GM23338 (cell line): ENCODE results near the gene UVSSA. TPM values are rescaled to one million over a fixed set of nuclear protein-coding genes. Genes with fewer than 3 reads are reported as not detected.

ENCODE experiments used
- ATAC-seq: fragments of 200-7000 bp; cut with Tn5 transposase; 3 replicates; pipeline ENCODE4 v1.9.1; 2020
- DNase-seq: peaks from one replicate; pipeline ENCODE4 v3.0.0-alpha.2; 2015; ENCODE audit warnings: low spot score
- H2AFZ ChIP-seq: fragments of 200-600 bp; sonication (generic); 2 replicates; pipeline ENCODE4 v1.8.0; 2016; ENCODE audit warnings: antibody characterized with exemption, mild to moderate bottlenecking, moderate library complexity
- H3F3A ChIP-seq: fragments of 200-600 bp; sonication (generic); replicated peaks from 2 replicates; pipeline ENCODE4 v1.8.0; 2017; ENCODE audit warnings: antibody characterized with exemption, mixed run types, low read depth
- H3K27ac ChIP-seq: fragments of 200-600 bp; sonication (generic); 2 replicates; pipeline ENCODE4 v1.6.1; 2016; ENCODE audit warnings: low read depth
- H3K27me3 ChIP-seq: fragments of 200-600 bp; sonication (generic); 2 replicates; pipeline ENCODE4 v1.8.0; 2016; ENCODE audit warnings: mild to moderate bottlenecking, mixed run types, moderate library complexity; ENCODE audit not compliant: insufficient read depth
- H3K36me3 ChIP-seq: fragments of 200-600 bp; sonication (generic); 2 replicates; pipeline ENCODE4 v1.8.0; 2016; ENCODE audit warnings: mild to moderate bottlenecking; ENCODE audit not compliant: insufficient read depth
- H3K4me1 ChIP-seq: fragments of 200-600 bp; sonication (generic); 2 replicates; pipeline ENCODE4 v1.8.0; 2016; ENCODE audit warnings: mild to moderate bottlenecking, moderate library complexity; ENCODE audit not compliant: insufficient read depth
- H3K4me2 ChIP-seq: fragments of 200-600 bp; sonication (generic); 2 replicates; pipeline ENCODE4 v1.7.1; 2017; ENCODE audit warnings: mixed run types
- H3K4me3 ChIP-seq: fragments of 200-600 bp; sonication (generic); 2 replicates; pipeline ENCODE4 v1.6.1; 2016; ENCODE audit warnings: mixed run types
- H3K79me2 ChIP-seq: fragments of 200-600 bp; sonication (generic); replicated peaks from 2 replicates; pipeline ENCODE4 v1.8.0; 2017; ENCODE audit warnings: mild to moderate bottlenecking; ENCODE audit not compliant: insufficient read depth
- H3K9me2 ChIP-seq: fragments of 200-600 bp; sonication (generic); 2 replicates; pipeline ENCODE4 v1.8.0; 2017; ENCODE audit not compliant: insufficient read depth
- H4K20me1 ChIP-seq: fragments of 200-600 bp; sonication (generic); replicated peaks from 2 replicates; pipeline ENCODE4 v1.8.0; 2017; ENCODE audit warnings: mild to moderate bottlenecking; ENCODE audit not compliant: insufficient read depth
- H3K27ac Mint-ChIP-seq: 2 replicates; pipeline ENCODE4 v1.8.0; 2020; ENCODE audit warnings: inconsistent platforms, mild to moderate bottlenecking, moderate library complexity, mixed read lengths
- H3K27me3 Mint-ChIP-seq: 3 replicates; pipeline ENCODE4 v1.8.0; 2022; ENCODE audit warnings: low read depth, mild to moderate bottlenecking, moderate library complexity, mixed read lengths, inconsistent platforms; ENCODE audit not compliant: insufficient read depth, poor library complexity
- H3K36me3 Mint-ChIP-seq: 3 replicates; pipeline ENCODE4 v1.8.0; 2021; ENCODE audit warnings: low read depth, mild to moderate bottlenecking, inconsistent platforms, moderate library complexity, mixed read lengths
- H3K4me1 Mint-ChIP-seq: 3 replicates; pipeline ENCODE4 v1.8.0; 2020; ENCODE audit warnings: mild to moderate bottlenecking, inconsistent platforms, mixed read lengths
- H3K4me3 Mint-ChIP-seq: 3 replicates; pipeline ENCODE4 v1.8.0; 2021; ENCODE audit warnings: moderate library complexity, mild to moderate bottlenecking, inconsistent platforms, mixed read lengths
- H3K9me3 Mint-ChIP-seq: 3 replicates; pipeline ENCODE4 v1.8.0; 2020; ENCODE audit warnings: moderate library complexity, mild to moderate bottlenecking, inconsistent platforms, mixed read lengths
- CREB1 ChIP-seq: fragments of 250-450 bp; sonication (Bioruptor Pico); IDR thresholded peaks from 2 replicates; pipeline ENCODE4 v1.5.0; 2020; ENCODE audit warnings: low read depth, mild to moderate bottlenecking, moderate library complexity
- JUNB ChIP-seq: IDR thresholded peaks from one replicate; pipeline ENCODE4 v1.6.1; 2016; ENCODE audit warnings: antibody characterized with exemption; ENCODE audit not compliant: unreplicated experiment
- ZNF331 ChIP-seq: fragments of 250-450 bp; sonication (Bioruptor Pico); IDR thresholded peaks from 2 replicates; pipeline ENCODE4 v1.5.0; 2020; ENCODE audit warnings: low read depth, mild to moderate bottlenecking, moderate library complexity
- polyA plus RNA-seq: library from polyadenylated mRNA; unstranded; fragments of >200 nt; fragmentation: Nextera tagmentation; extraction: Ambion mirVana; gene quantifications from 2 replicates; pipeline ENCODE4 v1.2.1, GENCODE V29; 2016
- total RNA-seq: library from RNA; depleted of rRNA; stranded (reverse); fragments of >200 nt; shearing (Covaris generic); gene quantifications from 2 replicates; pipeline ENCODE4 v1.2.3, GENCODE V29; 2014
- TF ChIP-seq, protein P1 (sequence below): IDR thresholded peaks from one replicate; pipeline ENCODE4 v1.6.1; 2018; ENCODE audit warnings: antibody characterized with exemption; ENCODE audit not compliant: unreplicated experiment
- TF ChIP-seq, protein P2 (sequence below), 2 experiments: fragments of 200-600 bp in 1 of 2; sonication (generic) in 1 of 2; conservative IDR thresholded peaks; 2 replicates each; pipeline versions ENCODE4 v1.5.1 to v1.6.1; 2016 to 2017; ENCODE audit warnings: antibody characterized with exemption in 2 of 2, low read depth in 2 of 2, mild to moderate bottlenecking in 2 of 2, moderate library complexity in 1 of 2
- TF ChIP-seq, protein P3 (sequence below): fragments of 250-450 bp; sonication (Bioruptor Pico); IDR thresholded peaks from 2 replicates; pipeline ENCODE4 v1.5.0; 2020; ENCODE audit warnings: mild to moderate bottlenecking, moderate library complexity

Gene UVSSA
- total and polyA plus RNA-seq, 2 experiments from 2014 or later: 6.5 to 27.7 TPM

DNA sequence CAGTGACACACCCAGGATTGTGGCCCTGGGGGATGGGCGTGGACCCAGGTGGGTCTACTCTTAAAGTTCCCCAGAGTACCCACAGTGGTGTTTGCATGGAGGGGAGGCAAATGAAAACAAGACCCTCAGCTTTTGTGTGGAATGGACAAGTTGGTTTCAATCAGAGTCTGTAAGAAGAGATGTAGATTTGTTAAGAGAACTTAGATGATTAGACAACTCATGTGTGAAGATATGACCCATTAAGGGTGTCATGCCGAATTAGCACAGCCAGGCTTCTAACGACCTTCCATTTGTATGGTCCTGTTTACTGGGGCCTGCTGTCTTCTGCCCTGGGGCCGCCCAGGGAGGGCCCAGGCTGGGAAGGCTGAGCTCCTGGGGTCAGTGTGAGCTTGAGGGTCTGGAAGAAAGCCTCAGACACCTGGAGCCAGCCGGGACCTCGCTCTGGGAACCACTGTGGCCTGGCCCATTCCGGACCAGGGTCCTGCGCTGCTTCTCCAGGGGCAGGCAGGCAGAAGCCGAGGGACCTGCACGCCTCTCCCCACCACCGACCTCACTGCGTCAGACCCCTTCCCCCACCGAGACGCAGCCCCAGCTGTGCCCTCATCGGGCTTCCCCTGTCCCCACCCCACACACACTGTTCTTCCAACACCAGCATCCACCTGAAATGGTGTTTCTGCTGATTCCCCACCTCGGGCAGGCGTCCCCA, 20.4 kb downstream of the UVSSA start:
- H3K36me3 Mint-ChIP-seq: no peaks in the 10 kb centered on the region
- Histone ChIP-seq H4K20me1 (no peaks in the 10 kb centered on the region; the same call in 1 of the 2 replicates), H3K4me1 (no peaks in the 10 kb centered on the region), H3K4me3 (no peak overlapping the region), H3K27ac (no peak overlapping the region), H3K4me2 (no peak overlapping the region), H3K79me2 (no peaks in the 10 kb centered on the region), H2AFZ (no peak overlapping the region), H3K36me3 (no peaks in the 10 kb centered on the region), H3F3A (no peaks in the 10 kb centered on the region), H3K27me3 (no peaks in the 10 kb centered on the region), H3K9me2 (no peaks in the 10 kb centered on the region)
- TF ChIP-seq CREB1 (CRISPR knock-in tag) (no peak), JUNB (no peak), ZNF331 (CRISPR knock-in tag) (no peak)
- TF ChIP-seq, protein P1, sequence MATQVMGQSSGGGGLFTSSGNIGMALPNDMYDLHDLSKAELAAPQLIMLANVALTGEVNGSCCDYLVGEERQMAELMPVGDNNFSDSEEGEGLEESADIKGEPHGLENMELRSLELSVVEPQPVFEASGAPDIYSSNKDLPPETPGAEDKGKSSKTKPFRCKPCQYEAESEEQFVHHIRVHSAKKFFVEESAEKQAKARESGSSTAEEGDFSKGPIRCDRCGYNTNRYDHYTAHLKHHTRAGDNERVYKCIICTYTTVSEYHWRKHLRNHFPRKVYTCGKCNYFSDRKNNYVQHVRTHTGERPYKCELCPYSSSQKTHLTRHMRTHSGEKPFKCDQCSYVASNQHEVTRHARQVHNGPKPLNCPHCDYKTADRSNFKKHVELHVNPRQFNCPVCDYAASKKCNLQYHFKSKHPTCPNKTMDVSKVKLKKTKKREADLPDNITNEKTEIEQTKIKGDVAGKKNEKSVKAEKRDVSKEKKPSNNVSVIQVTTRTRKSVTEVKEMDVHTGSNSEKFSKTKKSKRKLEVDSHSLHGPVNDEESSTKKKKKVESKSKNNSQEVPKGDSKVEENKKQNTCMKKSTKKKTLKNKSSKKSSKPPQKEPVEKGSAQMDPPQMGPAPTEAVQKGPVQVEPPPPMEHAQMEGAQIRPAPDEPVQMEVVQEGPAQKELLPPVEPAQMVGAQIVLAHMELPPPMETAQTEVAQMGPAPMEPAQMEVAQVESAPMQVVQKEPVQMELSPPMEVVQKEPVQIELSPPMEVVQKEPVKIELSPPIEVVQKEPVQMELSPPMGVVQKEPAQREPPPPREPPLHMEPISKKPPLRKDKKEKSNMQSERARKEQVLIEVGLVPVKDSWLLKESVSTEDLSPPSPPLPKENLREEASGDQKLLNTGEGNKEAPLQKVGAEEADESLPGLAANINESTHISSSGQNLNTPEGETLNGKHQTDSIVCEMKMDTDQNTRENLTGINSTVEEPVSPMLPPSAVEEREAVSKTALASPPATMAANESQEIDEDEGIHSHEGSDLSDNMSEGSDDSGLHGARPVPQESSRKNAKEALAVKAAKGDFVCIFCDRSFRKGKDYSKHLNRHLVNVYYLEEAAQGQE: no peak
- TF ChIP-seq, protein P2, sequence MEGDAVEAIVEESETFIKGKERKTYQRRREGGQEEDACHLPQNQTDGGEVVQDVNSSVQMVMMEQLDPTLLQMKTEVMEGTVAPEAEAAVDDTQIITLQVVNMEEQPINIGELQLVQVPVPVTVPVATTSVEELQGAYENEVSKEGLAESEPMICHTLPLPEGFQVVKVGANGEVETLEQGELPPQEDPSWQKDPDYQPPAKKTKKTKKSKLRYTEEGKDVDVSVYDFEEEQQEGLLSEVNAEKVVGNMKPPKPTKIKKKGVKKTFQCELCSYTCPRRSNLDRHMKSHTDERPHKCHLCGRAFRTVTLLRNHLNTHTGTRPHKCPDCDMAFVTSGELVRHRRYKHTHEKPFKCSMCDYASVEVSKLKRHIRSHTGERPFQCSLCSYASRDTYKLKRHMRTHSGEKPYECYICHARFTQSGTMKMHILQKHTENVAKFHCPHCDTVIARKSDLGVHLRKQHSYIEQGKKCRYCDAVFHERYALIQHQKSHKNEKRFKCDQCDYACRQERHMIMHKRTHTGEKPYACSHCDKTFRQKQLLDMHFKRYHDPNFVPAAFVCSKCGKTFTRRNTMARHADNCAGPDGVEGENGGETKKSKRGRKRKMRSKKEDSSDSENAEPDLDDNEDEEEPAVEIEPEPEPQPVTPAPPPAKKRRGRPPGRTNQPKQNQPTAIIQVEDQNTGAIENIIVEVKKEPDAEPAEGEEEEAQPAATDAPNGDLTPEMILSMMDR (conservative IDR thresholded peaks at IDR 0.05; ENCODE audit: low read depth in 2 of 2): no peak
- TF ChIP-seq, protein P3, sequence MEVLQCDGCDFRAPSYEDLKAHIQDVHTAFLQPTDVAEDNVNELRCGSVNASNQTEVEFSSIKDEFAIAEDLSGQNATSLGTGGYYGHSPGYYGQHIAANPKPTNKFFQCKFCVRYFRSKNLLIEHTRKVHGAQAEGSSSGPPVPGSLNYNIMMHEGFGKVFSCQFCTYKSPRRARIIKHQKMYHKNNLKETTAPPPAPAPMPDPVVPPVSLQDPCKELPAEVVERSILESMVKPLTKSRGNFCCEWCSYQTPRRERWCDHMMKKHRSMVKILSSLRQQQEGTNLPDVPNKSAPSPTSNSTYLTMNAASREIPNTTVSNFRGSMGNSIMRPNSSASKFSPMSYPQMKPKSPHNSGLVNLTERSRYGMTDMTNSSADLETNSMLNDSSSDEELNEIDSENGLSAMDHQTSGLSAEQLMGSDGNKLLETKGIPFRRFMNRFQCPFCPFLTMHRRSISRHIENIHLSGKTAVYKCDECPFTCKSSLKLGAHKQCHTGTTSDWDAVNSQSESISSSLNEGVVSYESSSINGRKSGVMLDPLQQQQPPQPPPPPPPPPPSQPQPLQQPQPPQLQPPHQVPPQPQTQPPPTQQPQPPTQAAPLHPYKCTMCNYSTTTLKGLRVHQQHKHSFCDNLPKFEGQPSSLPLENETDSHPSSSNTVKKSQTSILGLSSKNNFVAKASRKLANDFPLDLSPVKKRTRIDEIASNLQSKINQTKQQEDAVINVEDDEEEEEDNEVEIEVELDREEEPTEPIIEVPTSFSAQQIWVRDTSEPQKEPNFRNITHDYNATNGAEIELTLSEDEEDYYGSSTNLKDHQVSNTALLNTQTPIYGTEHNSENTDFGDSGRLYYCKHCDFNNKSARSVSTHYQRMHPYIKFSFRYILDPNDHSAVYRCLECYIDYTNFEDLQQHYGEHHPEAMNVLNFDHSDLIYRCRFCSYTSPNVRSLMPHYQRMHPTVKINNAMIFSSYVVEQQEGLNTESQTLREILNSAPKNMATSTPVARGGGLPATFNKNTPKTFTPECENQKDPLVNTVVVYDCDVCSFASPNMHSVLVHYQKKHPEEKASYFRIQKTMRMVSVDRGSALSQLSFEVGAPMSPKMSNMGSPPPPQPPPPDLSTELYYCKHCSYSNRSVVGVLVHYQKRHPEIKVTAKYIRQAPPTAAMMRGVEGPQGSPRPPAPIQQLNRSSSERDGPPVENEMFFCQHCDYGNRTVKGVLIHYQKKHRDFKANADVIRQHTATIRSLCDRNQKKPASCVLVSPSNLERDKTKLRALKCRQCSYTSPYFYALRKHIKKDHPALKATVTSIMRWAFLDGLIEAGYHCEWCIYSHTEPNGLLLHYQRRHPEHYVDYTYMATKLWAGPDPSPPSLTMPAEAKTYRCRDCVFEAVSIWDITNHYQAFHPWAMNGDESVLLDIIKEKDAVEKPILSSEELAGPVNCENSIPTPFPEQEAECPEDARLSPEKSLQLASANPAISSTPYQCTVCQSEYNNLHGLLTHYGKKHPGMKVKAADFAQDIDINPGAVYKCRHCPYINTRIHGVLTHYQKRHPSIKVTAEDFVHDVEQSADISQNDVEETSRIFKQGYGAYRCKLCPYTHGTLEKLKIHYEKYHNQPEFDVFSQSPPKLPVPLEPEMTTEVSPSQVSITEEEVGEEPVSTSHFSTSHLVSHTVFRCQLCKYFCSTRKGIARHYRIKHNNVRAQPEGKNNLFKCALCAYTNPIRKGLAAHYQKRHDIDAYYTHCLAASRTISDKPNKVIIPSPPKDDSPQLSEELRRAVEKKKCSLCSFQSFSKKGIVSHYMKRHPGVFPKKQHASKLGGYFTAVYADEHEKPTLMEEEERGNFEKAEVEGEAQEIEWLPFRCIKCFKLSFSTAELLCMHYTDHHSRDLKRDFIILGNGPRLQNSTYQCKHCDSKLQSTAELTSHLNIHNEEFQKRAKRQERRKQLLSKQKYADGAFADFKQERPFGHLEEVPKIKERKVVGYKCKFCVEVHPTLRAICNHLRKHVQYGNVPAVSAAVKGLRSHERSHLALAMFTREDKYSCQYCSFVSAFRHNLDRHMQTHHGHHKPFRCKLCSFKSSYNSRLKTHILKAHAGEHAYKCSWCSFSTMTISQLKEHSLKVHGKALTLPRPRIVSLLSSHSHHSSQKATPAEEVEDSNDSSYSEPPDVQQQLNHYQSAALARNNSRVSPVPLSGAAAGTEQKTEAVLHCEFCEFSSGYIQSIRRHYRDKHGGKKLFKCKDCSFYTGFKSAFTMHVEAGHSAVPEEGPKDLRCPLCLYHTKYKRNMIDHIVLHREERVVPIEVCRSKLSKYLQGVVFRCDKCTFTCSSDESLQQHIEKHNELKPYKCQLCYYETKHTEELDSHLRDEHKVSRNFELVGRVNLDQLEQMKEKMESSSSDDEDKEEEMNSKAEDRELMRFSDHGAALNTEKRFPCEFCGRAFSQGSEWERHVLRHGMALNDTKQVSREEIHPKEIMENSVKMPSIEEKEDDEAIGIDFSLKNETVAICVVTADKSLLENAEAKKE (CRISPR knock-in tag): no peak
- no peak for DNase-seq
- H3K9me3 Mint-ChIP-seq: no peaks in the 10 kb centered on the region; the same call in 2 of the 3 replicates
- H3K4me3 Mint-ChIP-seq: no peak overlapping the region
- ATAC-seq: no peak
- H3K27ac Mint-ChIP-seq: no peak overlapping the region
- H3K4me1 Mint-ChIP-seq: no peaks in the 10 kb centered on the region; the same call in 2 of the 3 replicates
- peaks cover 6% of the 10 kb centered on the region for H3K27me3 Mint-ChIP-seq
